Neuron (in vitro differentiated cells): ENCODE results near the gene CHST15.

Experiments
- H2AFZ ChIP-seq: one replicate; pipeline ENCODE4 v1.6.1; 2013; ENCODE audit warnings: low read depth, mild to moderate bottlenecking, inconsistent platforms, low read length, moderate library complexity
- H3K27me3 ChIP-seq: one replicate; pipeline ENCODE4 v1.6.1; 2013; ENCODE audit warnings: low read length; ENCODE audit not compliant: insufficient read depth
- H3K36me3 ChIP-seq: one replicate; pipeline ENCODE4 v1.6.1; 2013; ENCODE audit warnings: low read length; ENCODE audit not compliant: insufficient read depth
- H3K4me1 ChIP-seq: one replicate; pipeline ENCODE4 v1.6.1; 2013; ENCODE audit warnings: low read length; ENCODE audit not compliant: insufficient read depth
- H3K4me3 ChIP-seq: 2 replicates; pipeline ENCODE4 v1.5.1; 2013; ENCODE audit warnings: mild to moderate bottlenecking, low read length, moderate library complexity
- H3K9me3 ChIP-seq: one replicate; pipeline ENCODE4 v1.6.1; 2013; ENCODE audit warnings: low read length

The CHST15 gene

GRCh38 chr10:124090601-124091209 is 2.7 kb downstream of the CHST15 start:
- H3K27me3 ChIP-seq = no peaks in the 10 kb centered on the region
- no peaks in the 10 kb centered on the region for H3K9me3 ChIP-seq
- no peak overlapping the region for H2AFZ ChIP-seq
- H3K4me1 ChIP-seq = peaks cover 21% of the 10 kb centered on the region
- H3K4me3 ChIP-seq = no peak overlapping the region
- no peaks in the 10 kb centered on the region for H3K36me3 ChIP-seq

GRCh38 chr10:124089859-124090258 is 3.5 kb downstream of the CHST15 start:
- no peaks in the 10 kb centered on the region for H3K36me3 ChIP-seq
- peaks cover 16% of the 10 kb centered on the region for H3K4me1 ChIP-seq
- no peaks in the 10 kb centered on the region for H3K9me3 ChIP-seq
- H2AFZ ChIP-seq = no peak overlapping the region
- no peak overlapping the region for H3K4me3 ChIP-seq
- H3K27me3 ChIP-seq = no peaks in the 10 kb centered on the region

GRCh38 chr10:124088915-124089314 is 4.5 kb downstream of the CHST15 start:
- no peaks in the 10 kb centered on the region for H3K9me3 ChIP-seq
- no peak overlapping the region for H3K4me3 ChIP-seq
- no peaks in the 10 kb centered on the region for H3K27me3 ChIP-seq
- H3K4me1 ChIP-seq = peaks cover 8% of the 10 kb centered on the region
- H3K36me3 ChIP-seq = no peaks in the 10 kb centered on the region
- no peak overlapping the region for H2AFZ ChIP-seq

- peaks cover 8% of the 10 kb centered on the region for H3K4me1 ChIP-seq
Measured at GRCh38 chr10:124087672-124088634, 5.4 kb downstream of the CHST15 start.

GRCh38 chr10:124086787-124087671 is 6.4 kb downstream of the CHST15 start:
- Histone ChIP-seq H2AFZ (no peak overlapping the region), H3K36me3 (no peaks in the 10 kb centered on the region), H3K9me3 (no peaks in the 10 kb centered on the region), H3K4me1 (peaks cover 6% of the 10 kb centered on the region), H3K4me3 (no peak overlapping the region), H3K27me3 (no peaks in the 10 kb centered on the region)

More at GRCh38 chr10:124087672-124088634, 5.4 kb downstream of the CHST15 start:
- no peak overlapping the region for H2AFZ ChIP-seq
- no peaks in the 10 kb centered on the region for H3K36me3 ChIP-seq
- no peaks in the 10 kb centered on the region for H3K27me3 ChIP-seq
- H3K4me3 ChIP-seq = no peak overlapping the region
- H3K9me3 ChIP-seq = no peaks in the 10 kb centered on the region

GRCh38 chr10:124086097-124086710 is 7.2 kb downstream of the CHST15 start:
- Histone ChIP-seq H3K36me3 (no peaks in the 10 kb centered on the region), H3K4me1 (peaks cover 2% of the 10 kb centered on the region), H3K4me3 (no peak overlapping the region), H2AFZ (no peak overlapping the region), H3K9me3 (no peaks in the 10 kb centered on the region), H3K27me3 (no peaks in the 10 kb centered on the region)

GRCh38 chr10:124085680-124086079 is 7.7 kb downstream of the CHST15 start:
- Histone ChIP-seq H3K4me3 (no peak overlapping the region), H3K27me3 (no peaks in the 10 kb centered on the region), H3K36me3 (no peaks in the 10 kb centered on the region), H3K9me3 (no peaks in the 10 kb centered on the region), H3K4me1 (no peaks in the 10 kb centered on the region), H2AFZ (no peak overlapping the region)

- Histone ChIP-seq H3K4me1 (no peaks in the 10 kb centered on the region), H2AFZ (no peak overlapping the region), H3K9me3 (no peaks in the 10 kb centered on the region), H3K4me3 (no peak overlapping the region), H3K36me3 (no peaks in the 10 kb centered on the region), H3K27me3 (no peaks in the 10 kb centered on the region)
Measured at GRCh38 chr10:124084708-124085107, 8.7 kb downstream of the CHST15 start.

- Histone ChIP-seq H3K27me3 (no peaks in the 10 kb centered on the region), H3K36me3 (no peaks in the 10 kb centered on the region), H2AFZ (no peak overlapping the region), H3K4me3 (no peak overlapping the region), H3K4me1 (no peaks in the 10 kb centered on the region), H3K9me3 (no peaks in the 10 kb centered on the region)
Measured at GRCh38 chr10:124083740-124084397, 9.5 kb downstream of the CHST15 start.

- H3K36me3 ChIP-seq = no peaks in the 10 kb centered on the region
- H3K9me3 ChIP-seq = no peaks in the 10 kb centered on the region
- H2AFZ ChIP-seq = no peak overlapping the region
- no peak overlapping the region for H3K4me3 ChIP-seq
- no peaks in the 10 kb centered on the region for H3K27me3 ChIP-seq
- H3K4me1 ChIP-seq = no peaks in the 10 kb centered on the region
Measured at GRCh38 chr10:124083047-124083739, 10.2 kb downstream of the CHST15 start.

- Histone ChIP-seq H3K4me1 (peaks cover 5% of the 10 kb centered on the region), H3K27me3 (no peaks in the 10 kb centered on the region), H3K4me3 (no peak overlapping the region), H3K9me3 (no peaks in the 10 kb centered on the region), H2AFZ (no peak overlapping the region), H3K36me3 (no peaks in the 10 kb centered on the region)
Measured at GRCh38 chr10:124082555-124082954, 10.8 kb downstream of the CHST15 start.
